Left lung (tissue), 10 donors: ENCODE results near the gene PIEZO2. TPM values are rescaled to one million over a fixed set of nuclear protein-coding genes. Genes with fewer than 3 reads are reported as not detected.

Source experiments
- ATAC-seq: fragments of 200-7000 bp; cut with Tn5 transposase; one replicate; pipeline ENCODE4 v1.9.1; 2020; ENCODE audit warnings: moderate library complexity
- DNase-seq, 4 donors: peaks; one replicate each; pipeline ENCODE4 v3.0.0-alpha.2; 2013 to 2020
- H3K27ac ChIP-seq, 2 donors: fragments of 200-600 bp; sonication (generic) in 1 of 2; one replicate each; pipeline versions ENCODE4 v1.5.0 to v1.8.0; 2020 to 2021
- H3K27me3 ChIP-seq, 2 donors: fragments of 200-600 bp; sonication (generic) in 1 of 2; one replicate each; pipeline versions ENCODE4 v1.5.0 to v1.8.0; 2020 to 2021
- H3K36me3 ChIP-seq, 2 donors: fragments of 200-600 bp; sonication (generic) in 1 of 2; one replicate each; pipeline versions ENCODE4 v1.5.0 to v1.8.0; 2020 to 2021
- H3K4me1 ChIP-seq, 2 donors: fragments of 200-600 bp; one replicate each; pipeline ENCODE4 v1.8.0; 2021
- H3K4me3 ChIP-seq, 2 donors: fragments of 200-600 bp; sonication (generic) in 1 of 2; one replicate each; pipeline versions ENCODE4 v1.5.0 to v1.8.0; 2020 to 2021; ENCODE audit warnings: mild to moderate bottlenecking in 1 of 2
- H3K9me3 ChIP-seq, 2 donors: fragments of 200-600 bp; sonication (generic) in 1 of 2; one replicate each; pipeline versions ENCODE4 v1.5.0 to v1.8.0; 2020 to 2021
- CTCF ChIP-seq, 2 donors: fragments of 200-600 bp; sonication (generic) in 1 of 2; IDR thresholded peaks; one replicate each; pipeline versions ENCODE4 v1.5.0 to v1.8.0; 2021; ENCODE audit warnings: antibody characterized with exemption in 2 of 2
- intact Hi-C, 2 donors: fragments of 100-400 bp; cut with DNase I; formaldehyde crosslinking; loops; one replicate each; pipeline versions ENCODE4 v1.11.2 to v1.14.2; 2022
- polyA plus RNA-seq, 6 donors: library from polyadenylated mRNA; unstranded; fragments of 120-200 nt; gene quantifications; one replicate each; pipeline ENCODE4 v1.2.1, GENCODE V29; 2013; ENCODE audit not compliant: insufficient read length in 6 of 6
- total RNA-seq, 2 donors: library from RNA; stranded (reverse); fragmentation: NEBNext Ultra II Directional; extraction: Animal tissue kit (Norgen Biotek cat#: 25700); gene quantifications; one replicate each; pipeline ENCODE4 v1.2.1, GENCODE V29; 2021
- donor health status: DM: no; HTN: yes; CAD: no.
- donor health status: DM: no; HTN: no; CAD: no.

The PIEZO2 gene
- total and polyA plus RNA-seq, 8 donors: 40.3 to 270 (median 233) TPM

DNA sequence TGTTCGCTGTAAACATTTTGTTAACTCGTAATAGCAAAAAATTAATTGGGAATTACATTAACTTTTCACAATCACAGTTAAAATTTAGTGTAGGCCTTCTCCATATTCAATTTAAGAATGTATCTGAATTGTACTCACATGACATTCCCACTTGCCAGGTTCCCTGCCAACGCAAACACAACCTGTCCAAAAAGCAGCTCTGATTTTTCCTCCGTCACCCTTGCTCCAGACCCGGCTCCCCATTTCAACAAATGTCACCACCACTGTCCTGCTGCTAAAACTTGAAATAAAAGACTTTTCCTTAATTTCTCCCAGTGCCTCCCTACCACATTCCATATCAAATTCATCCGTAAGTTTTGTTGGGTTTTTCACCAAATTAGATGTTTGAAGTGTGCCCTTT is 120.3 kb downstream of the PIEZO2 start:
- no peaks in the 10 kb centered on the region for H3K9me3 ChIP-seq
- DNase-seq: no peak
- H3K36me3 ChIP-seq: no peaks in the 10 kb centered on the region
- no peak overlapping the region for H3K4me3 ChIP-seq
- H3K27ac ChIP-seq: no peak overlapping the region
- H3K27me3 ChIP-seq: no peaks in the 10 kb centered on the region
- no peak for TF ChIP-seq CTCF (IDR thresholded peaks at IDR 0.05)
- H3K4me1 ChIP-seq: no peaks in the 10 kb centered on the region
- intact Hi-C loops: no loop called here
- no peak for ATAC-seq

GRCh38 chr18:11027862-11028261 is 121.5 kb downstream of the PIEZO2 start:
- H3K4me3 ChIP-seq: no peak overlapping the region
- H3K9me3 ChIP-seq: no peaks in the 10 kb centered on the region
- no peak for TF ChIP-seq CTCF (IDR thresholded peaks at IDR 0.05)
- intact Hi-C loops: no loop called here
- H3K27ac ChIP-seq: no peak overlapping the region
- H3K27me3 ChIP-seq: no peaks in the 10 kb centered on the region
- DNase-seq (no peak), ATAC-seq (peak; percentile 69)
- no peaks in the 10 kb centered on the region for H3K4me1 ChIP-seq
- H3K36me3 ChIP-seq: no peaks in the 10 kb centered on the region

DNA sequence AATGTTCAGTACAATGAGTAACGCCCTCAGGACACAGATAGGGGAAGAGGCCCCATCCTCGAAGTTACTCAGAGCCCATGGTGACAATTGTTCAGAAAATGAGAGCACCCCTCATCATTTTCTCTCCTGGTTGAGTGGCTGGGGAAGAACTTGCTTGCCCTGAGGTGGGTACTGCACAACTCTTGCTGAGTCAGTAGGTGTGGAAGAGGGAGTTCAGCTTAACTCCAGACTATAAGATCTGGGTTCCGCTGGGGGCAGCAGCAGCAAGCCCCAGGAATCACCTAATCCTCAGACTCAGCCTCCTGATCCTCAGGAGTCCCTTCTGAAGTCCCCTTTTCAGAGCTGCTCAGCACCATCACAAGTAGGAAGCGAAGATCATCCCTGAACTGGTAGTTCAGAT is 123.7 kb downstream of the PIEZO2 start:
- H3K4me3 ChIP-seq: no peak overlapping the region
- no peak overlapping the region for H3K27ac ChIP-seq
- ATAC-seq: no peak
- no peaks in the 10 kb centered on the region for H3K27me3 ChIP-seq
- no peak for TF ChIP-seq CTCF (IDR thresholded peaks at IDR 0.05)
- DNase-seq: no peak
- no peaks in the 10 kb centered on the region for H3K4me1 ChIP-seq
- no peaks in the 10 kb centered on the region for H3K36me3 ChIP-seq
- no peaks in the 10 kb centered on the region for H3K9me3 ChIP-seq
- intact Hi-C loops: no loop called here

DNA sequence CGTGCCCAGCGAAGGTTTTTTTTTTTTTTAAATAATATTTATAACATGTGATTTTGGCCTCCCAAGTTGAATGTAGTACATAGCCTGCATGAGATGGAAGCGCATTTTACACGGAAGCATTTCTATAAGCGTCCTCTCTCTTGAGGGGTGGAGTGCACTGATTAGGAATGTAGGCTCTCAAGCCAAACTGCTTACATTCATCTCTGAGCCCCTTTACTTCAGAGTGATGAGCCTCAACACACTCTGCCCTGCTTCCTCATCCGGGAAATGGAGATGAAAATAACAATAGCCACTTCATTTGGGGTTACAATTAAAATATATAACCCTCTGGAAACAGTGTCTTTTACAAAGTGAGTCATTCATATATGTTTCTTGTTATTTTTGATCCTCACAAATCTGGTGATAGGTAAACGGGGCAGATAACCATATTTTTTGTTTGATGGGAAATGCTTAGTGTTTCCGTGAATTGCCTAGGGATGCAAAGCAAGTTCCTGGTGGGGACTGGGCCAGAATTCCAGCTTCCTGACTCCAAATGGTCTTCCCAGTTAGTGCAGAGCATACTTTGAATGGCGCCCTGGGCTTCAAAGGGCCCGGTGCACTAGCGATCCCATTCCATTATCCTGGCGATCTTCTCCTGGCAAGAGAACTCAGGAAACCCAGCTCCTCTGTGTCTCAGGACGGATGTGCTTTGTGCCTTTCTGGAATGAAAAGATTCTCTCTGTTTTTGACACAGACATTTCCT is 124.3 kb downstream of the PIEZO2 start:
- Histone ChIP-seq H3K9me3 (no peaks in the 10 kb centered on the region), H3K36me3 (no peaks in the 10 kb centered on the region), H3K27ac (no peak overlapping the region), H3K4me1 (no peaks in the 10 kb centered on the region), H3K27me3 (no peaks in the 10 kb centered on the region), H3K4me3 (no peak overlapping the region)
- TF ChIP-seq CTCF (IDR thresholded peaks at IDR 0.05): no peak
- DNase-seq (no peak), ATAC-seq (no peak)
- intact Hi-C loops: no loop called here

- intact Hi-C loops: no loop called here
- H3K27ac ChIP-seq: no peak overlapping the region
- TF ChIP-seq CTCF (IDR thresholded peaks at IDR 0.05): no peak
- no peaks in the 10 kb centered on the region for H3K4me1 ChIP-seq
- ATAC-seq (no peak), DNase-seq (no peak)
- H3K36me3 ChIP-seq: no peaks in the 10 kb centered on the region
- H3K9me3 ChIP-seq: no peaks in the 10 kb centered on the region
- no peak overlapping the region for H3K4me3 ChIP-seq
- H3K27me3 ChIP-seq: no peaks in the 10 kb centered on the region
These were observed 127.9 kb downstream of the PIEZO2 start for GRCh38 chr18:11021477-11021876.
